WERI-Rb-1 (cell line): ENCODE results near the gene GRPEL1.

Experiments
- DNase-seq: peaks from one replicate; pipeline ENCODE4 v3.0.0-alpha.2; 2020
- H3K27ac ChIP-seq: fragments of 250-450 bp; sonication (Bioruptor Pico); 2 replicates; pipeline ENCODE4 v1.5.1; 2020; ENCODE audit warnings: mild to moderate bottlenecking, moderate library complexity
- H3K27me3 ChIP-seq: fragments of 250-450 bp; sonication (Bioruptor Pico); 2 replicates; pipeline ENCODE4 v1.5.1; 2021; ENCODE audit warnings: mild to moderate bottlenecking, low read depth, moderate library complexity; ENCODE audit not compliant: insufficient read depth, severe bottlenecking
- H3K36me3 ChIP-seq: fragments of 250-450 bp; sonication (Bioruptor Pico); 2 replicates; pipeline ENCODE4 v1.5.1; 2020; ENCODE audit warnings: mild to moderate bottlenecking, moderate library complexity
- H3K4me3 ChIP-seq: 2 replicates; pipeline ENCODE4 v1.5.1; 2011; ENCODE audit warnings: low read depth, mild to moderate bottlenecking, control low read depth, low read length
- H3K9me3 ChIP-seq: fragments of 250-450 bp; sonication (Bioruptor Pico); 2 replicates; pipeline ENCODE4 v1.5.1; 2021; ENCODE audit warnings: mild to moderate bottlenecking, moderate library complexity; ENCODE audit not compliant: severe bottlenecking
- CTCF ChIP-seq: IDR thresholded peaks from 2 replicates; pipeline ENCODE4 v1.5.1; 2011; ENCODE audit warnings: low read depth, mild to moderate bottlenecking, control low read depth, inconsistent platforms, low read length

The GRPEL1 gene

GRCh38 chr4:7040765-7041164, 27.1 kb downstream of the GRPEL1 start:
- no peak for DNase-seq
- Histone ChIP-seq H3K9me3 (no peaks in the 10 kb centered on the region), H3K4me3 (no peak overlapping the region), H3K36me3 (peaks cover 14% of the 10 kb centered on the region), H3K27me3 (no peaks in the 10 kb centered on the region), H3K27ac (no peak overlapping the region)
- no peak for TF ChIP-seq CTCF

GRCh38 chr4:7037425-7037824, 30.4 kb downstream of the GRPEL1 start:
- no peaks in the 10 kb centered on the region for H3K27me3 ChIP-seq
- TF ChIP-seq CTCF: peak; percentile 24; the same call in 1 of the 2 replicates
- no peak overlapping the region for H3K27ac ChIP-seq
- no peak for DNase-seq
- H3K9me3 ChIP-seq: no peaks in the 10 kb centered on the region
- no peak overlapping the region for H3K4me3 ChIP-seq
- peaks cover 3% of the 10 kb centered on the region; the same call in 1 of the 2 replicates for H3K36me3 ChIP-seq

GRCh38 chr4:7034262-7035081, 33.4 kb downstream of the GRPEL1 start:
- no peak overlapping the region for H3K27ac ChIP-seq
- H3K4me3 ChIP-seq: no peak overlapping the region
- DNase-seq: no peak
- H3K36me3 ChIP-seq: peaks cover 28% of the 10 kb centered on the region
- TF ChIP-seq CTCF: no peak
- H3K9me3 ChIP-seq: no peaks in the 10 kb centered on the region
- no peaks in the 10 kb centered on the region for H3K27me3 ChIP-seq

- H3K36me3 ChIP-seq: peaks cover 28% of the 10 kb centered on the region
- no peak overlapping the region for H3K4me3 ChIP-seq
- H3K9me3 ChIP-seq: no peaks in the 10 kb centered on the region
- H3K27me3 ChIP-seq: no peaks in the 10 kb centered on the region
- no peak for TF ChIP-seq CTCF
- DNase-seq: no peak
- no peak overlapping the region for H3K27ac ChIP-seq
These were observed 35.3 kb downstream of the GRPEL1 start for GRCh38 chr4:7032596-7032995.

GRCh38 chr4:7031558-7032449, 36.1 kb downstream of the GRPEL1 start:
- no peak for TF ChIP-seq CTCF
- no peak for DNase-seq
- Histone ChIP-seq H3K9me3 (no peaks in the 10 kb centered on the region), H3K27ac (no peak overlapping the region), H3K27me3 (no peaks in the 10 kb centered on the region), H3K4me3 (no peak overlapping the region), H3K36me3 (peaks cover 31% of the 10 kb centered on the region)
